Right ventricle myocardium inferior (tissue), 1 donor: ENCODE results near the gene RDH16. TPM values are rescaled to one million over a fixed set of nuclear protein-coding genes. Genes with fewer than 3 reads are reported as not detected.
"Not testable (repeated sequence)": the region's sequence is repeated elsewhere in the genome, so short reads cannot be mapped to it uniquely, and the experiment has no call there.

ENCODE experiments used
- ATAC-seq: fragments of 200-7000 bp; cut with Tn5 transposase; one replicate; pipeline ENCODE4 v1.9.1; 2020; ENCODE audit warnings: mild to moderate bottlenecking, moderate library complexity
- DNase-seq: peaks from one replicate; pipeline ENCODE4 v3.0.0; 2021; ENCODE audit errors: missing footprints
- intact Hi-C: fragments of 100-400 bp; cut with DNase I; formaldehyde crosslinking; loops from one replicate; pipeline ENCODE4 v1.11.0; 2022
- total RNA-seq: library from RNA; stranded (reverse); fragmentation: NEBNext Ultra II Directional; extraction: Animal tissue kit (Norgen Biotek cat#: 25700); gene quantifications from one replicate; pipeline ENCODE4 v1.2.1, GENCODE V29; 2021
- donor health status: DM: no; HTN: yes; CAD: no; lungs with severe emphysema.

RDH16 gene
- total RNA-seq, 1 donor from 2014 or later: not detected

- DNase-seq (no peak), ATAC-seq (no peak)
- intact Hi-C loops: no loop called here
Measured at GRCh38 chr12:56933826-56934625, 23.4 kb downstream of the RDH16 start, which contains the start of gene SDR9C7. SDR9C7 (minus strand) TSS chr12:56934408; CDS start chr12:56934261, 147 bp downstream.

GRCh38 chr12:56932867-56933266, 24.5 kb downstream of the RDH16 start:
- ATAC-seq (peak; percentile 70), DNase-seq (no peak)
- intact Hi-C loops: no loop called here

GRCh38 chr12:56932146-56932545, 25.3 kb downstream of the RDH16 start:
- intact Hi-C loops: no loop called here
- ATAC-seq (no peak), DNase-seq (no peak)

- intact Hi-C loops: no loop called here
- ATAC-seq: peak; percentile 49
- no peak for DNase-seq
Measured at GRCh38 chr12:56931474-56931978, 25.9 kb downstream of the RDH16 start.

- intact Hi-C loops: no loop called here
- no peak for DNase-seq
- no peak for ATAC-seq
Measured at GRCh38 chr12:56930241-56930640, 27.2 kb downstream of the RDH16 start.

GRCh38 chr12:56929780-56930179, 27.6 kb downstream of the RDH16 start:
- ATAC-seq: no peak
- DNase-seq: no peak
- intact Hi-C loops: no loop called here

- intact Hi-C loops: no loop called here
- ATAC-seq (no peak), DNase-seq (no peak)
Measured at GRCh38 chr12:56928262-56928661, 29.1 kb downstream of the RDH16 start.

GRCh38 chr12:56927281-56927680, 30.1 kb downstream of the RDH16 start:
- intact Hi-C loops: no loop called here
- ATAC-seq (no peak), DNase-seq (no peak)

GRCh38 chr12:56922031-56922430, 35.4 kb downstream of the RDH16 start:
- DNase-seq (no peak), ATAC-seq (no peak)
- intact Hi-C loops: no loop called here

- intact Hi-C loops: no loop called here
- ATAC-seq (no peak), DNase-seq (no peak)
Measured at GRCh38 chr12:56921346-56921745, 36.1 kb downstream of the RDH16 start.

GRCh38 chr12:56918139-56918538, 39.3 kb downstream of the RDH16 start:
- intact Hi-C loops, DNase-seq, ATAC-seq: not testable (repeated sequence)

GRCh38 chr12:56916996-56917333, 40.4 kb downstream of the RDH16 start:
- intact Hi-C loops: no loop called here
- DNase-seq (no peak), ATAC-seq (no peak)

GRCh38 chr12:56916296-56916995, 41.0 kb downstream of the RDH16 start:
- ATAC-seq: no peak
- intact Hi-C loops: no loop called here
- DNase-seq: no peak

- DNase-seq: no peak
- ATAC-seq: no peak
- intact Hi-C loops: no loop called here
Measured at GRCh38 chr12:56914724-56915123, 42.7 kb downstream of the RDH16 start.

- ATAC-seq (no peak), DNase-seq (no peak)
- intact Hi-C loops: no loop called here
Measured at GRCh38 chr12:56914256-56914655, 43.2 kb downstream of the RDH16 start.

- intact Hi-C loops, ATAC-seq, DNase-seq: not testable (repeated sequence)
Measured at GRCh38 chr12:56909403-56909802, 48.0 kb downstream of the RDH16 start.

GRCh38 chr12:56908136-56908535, 49.3 kb downstream of the RDH16 start:
- intact Hi-C loops: no loop called here
- ATAC-seq (no peak), DNase-seq (no peak)

- ATAC-seq (no peak), DNase-seq (no peak)
- intact Hi-C loops: no loop called here
Measured at GRCh38 chr12:56905852-56906251, 51.6 kb downstream of the RDH16 start.

GRCh38 chr12:56903374-56903773, 54.0 kb downstream of the RDH16 start:
- intact Hi-C loops: no loop called here
- no peak for ATAC-seq
- no peak for DNase-seq
